HL-60/S4 treated with phorbol 12-myristate 13-acetate at 8.2 ng/mL for 4 days and 3 days (cell line): ENCODE results near the gene PLEKHA8.
"Not testable (repeated sequence)": the region's sequence is repeated elsewhere in the genome, so short reads cannot be mapped to it uniquely, and the experiment has no call there.

Experiments used
- in situ Hi-C: fragments of 300-500 bp; cut with MboI; formaldehyde crosslinking; loops from 2 replicates; pipeline ENCODE4 v1.15.0; 2022; ENCODE audit warnings: low sequenced_read_pairs

Gene PLEKHA8

DNA sequence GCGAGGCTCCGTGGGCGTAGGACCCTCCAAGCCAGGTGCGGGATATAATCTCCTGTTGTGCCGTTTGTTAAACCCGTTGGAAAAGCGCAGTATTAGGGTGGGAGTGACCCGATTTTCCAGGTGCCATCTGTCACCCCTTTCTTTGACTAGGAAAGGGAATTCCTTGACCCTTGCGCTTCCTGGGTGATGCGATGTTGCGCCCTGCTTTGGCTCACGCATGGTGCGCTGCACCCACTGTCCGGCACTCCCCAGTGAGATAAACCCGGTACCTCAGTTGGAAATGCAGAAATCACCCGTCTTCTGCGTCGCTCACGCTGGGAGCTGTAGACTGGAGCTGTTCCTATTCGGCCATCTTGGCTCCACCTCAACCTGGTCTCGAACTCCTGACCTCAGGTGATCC lies 70.4 kb downstream of the PLEKHA8 start:
- in situ Hi-C loops, result not testable (repeated sequence)

GRCh38 chr7:30102281-30102680 lies 74.1 kb downstream of the PLEKHA8 start:
- in situ Hi-C loops, result no loop called here

DNA sequence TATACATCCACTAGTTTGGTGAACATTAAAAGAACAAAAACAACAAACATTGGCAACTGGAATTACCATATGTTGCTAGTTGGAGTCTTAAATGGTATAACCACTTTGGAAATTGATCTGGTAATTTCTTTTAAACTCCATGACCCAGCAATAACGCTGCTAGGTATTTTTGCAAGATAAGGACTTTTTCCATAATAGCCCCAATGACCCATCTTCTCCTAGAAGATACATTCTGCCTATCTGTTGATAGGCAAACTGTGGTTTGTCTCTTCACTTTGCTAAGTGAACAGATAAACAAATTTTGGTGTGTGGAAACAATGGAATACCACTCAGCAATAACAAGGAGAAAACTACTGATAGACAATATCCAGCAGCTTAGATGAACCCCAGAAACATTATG lies 75.9 kb downstream of the PLEKHA8 start:
- in situ Hi-C loops, result no loop called here

- in situ Hi-C loops, result no loop called here
These were observed 84.0 kb downstream of the PLEKHA8 start for GRCh38 chr7:30112103-30112713.

DNA sequence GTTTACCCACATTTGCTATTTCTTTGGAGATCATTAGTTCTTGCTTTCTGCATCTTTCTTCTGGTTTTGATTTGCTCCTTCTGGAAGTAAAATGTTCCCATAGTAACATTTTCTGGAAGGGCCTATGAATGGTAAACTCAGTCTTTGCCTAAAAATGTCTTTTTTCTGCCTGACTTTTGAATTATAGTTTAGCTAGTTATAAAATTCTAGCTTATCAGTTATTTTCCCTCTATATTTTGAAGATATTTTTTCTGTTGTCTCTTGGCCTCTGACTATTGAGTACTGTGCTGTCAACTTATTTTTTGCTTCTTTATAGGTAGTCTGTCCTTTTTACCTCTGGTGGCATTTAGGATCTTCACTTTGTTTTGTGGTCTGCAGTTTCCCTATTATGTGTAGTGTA lies 84.9 kb downstream of the PLEKHA8 start:
- in situ Hi-C loops, result no loop called here

- in situ Hi-C loops, result no loop called here
These were observed 86.5 kb downstream of the PLEKHA8 start for GRCh38 chr7:30114536-30115238.

- in situ Hi-C loops, result no loop called here
These were observed 87.6 kb downstream of the PLEKHA8 start for GRCh38 chr7:30115709-30116297.

- in situ Hi-C loops, result no loop called here
These were observed 88.6 kb downstream of the PLEKHA8 start for GRCh38 chr7:30116771-30117170.

DNA sequence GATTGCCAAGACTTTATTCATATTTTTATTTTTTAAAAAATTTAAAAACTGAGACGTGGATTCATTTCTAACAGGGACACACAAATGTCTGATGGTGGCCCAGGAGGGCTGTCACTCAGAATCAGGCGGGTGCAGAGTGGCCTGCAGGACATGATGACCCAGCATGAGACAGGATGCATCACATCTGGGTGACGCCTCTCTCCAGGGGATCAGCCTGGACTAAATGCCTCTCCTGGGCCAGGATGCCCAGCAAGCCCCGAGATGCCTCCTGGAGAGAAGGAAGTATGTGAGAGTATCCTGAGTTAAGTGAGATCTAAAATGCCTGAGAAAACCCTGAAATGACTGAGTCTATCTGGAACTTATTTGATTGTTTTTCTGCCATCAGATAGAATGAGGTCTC lies 89.7 kb downstream of the PLEKHA8 start:
- in situ Hi-C loops, result no loop called here

- in situ Hi-C loops, result no loop called here
These were observed 91.8 kb downstream of the PLEKHA8 start for GRCh38 chr7:30119890-30120577.

GRCh38 chr7:30133736-30134610 lies 105.8 kb downstream of the PLEKHA8 start:
- in situ Hi-C loops, result no loop called here

DNA sequence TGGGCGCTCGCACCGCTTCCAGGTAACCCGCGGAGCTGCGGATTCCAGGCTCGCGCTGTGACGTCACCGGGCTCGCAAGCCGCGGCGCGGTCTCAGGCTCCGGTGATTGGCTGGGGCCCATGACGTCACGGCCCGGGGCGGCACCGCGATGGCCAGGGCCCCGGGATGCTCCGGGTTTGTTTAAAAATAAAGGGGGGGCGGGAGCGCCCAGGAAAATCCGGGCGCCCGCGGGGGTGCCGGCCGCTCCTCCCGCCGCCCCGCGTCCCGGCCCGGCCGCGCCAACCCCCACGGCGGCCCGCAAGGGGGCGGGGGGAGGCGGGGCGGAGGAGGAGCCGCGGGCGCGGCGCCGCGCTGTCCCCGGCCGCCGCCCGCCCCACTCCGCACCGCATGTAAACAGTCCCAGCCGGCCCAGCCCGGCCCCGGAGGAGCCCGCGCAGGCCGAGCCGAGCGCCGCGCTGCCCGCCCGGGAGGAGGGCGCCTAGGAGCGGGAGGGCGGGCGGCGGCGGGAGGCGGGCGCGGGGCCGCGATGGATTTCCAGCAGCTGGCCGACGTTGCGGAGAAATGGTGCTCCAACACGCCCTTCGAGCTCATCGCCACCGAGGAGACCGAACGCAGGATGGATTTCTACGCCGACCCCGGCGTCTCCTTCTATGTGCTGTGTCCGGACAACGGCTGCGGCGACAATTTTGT lies 106.5 kb downstream of the PLEKHA8 start, which contains the start of gene MTURN:
MTURN (plus strand) TSS at position 376 of the 690 bp plus-strand sequence; CDS start at position 527, 151 bp downstream.
- in situ Hi-C loops, result no loop called here

- in situ Hi-C loops, result no loop called here
These were observed 107.3 kb downstream of the PLEKHA8 start for GRCh38 chr7:30135301-30136116.

DNA sequence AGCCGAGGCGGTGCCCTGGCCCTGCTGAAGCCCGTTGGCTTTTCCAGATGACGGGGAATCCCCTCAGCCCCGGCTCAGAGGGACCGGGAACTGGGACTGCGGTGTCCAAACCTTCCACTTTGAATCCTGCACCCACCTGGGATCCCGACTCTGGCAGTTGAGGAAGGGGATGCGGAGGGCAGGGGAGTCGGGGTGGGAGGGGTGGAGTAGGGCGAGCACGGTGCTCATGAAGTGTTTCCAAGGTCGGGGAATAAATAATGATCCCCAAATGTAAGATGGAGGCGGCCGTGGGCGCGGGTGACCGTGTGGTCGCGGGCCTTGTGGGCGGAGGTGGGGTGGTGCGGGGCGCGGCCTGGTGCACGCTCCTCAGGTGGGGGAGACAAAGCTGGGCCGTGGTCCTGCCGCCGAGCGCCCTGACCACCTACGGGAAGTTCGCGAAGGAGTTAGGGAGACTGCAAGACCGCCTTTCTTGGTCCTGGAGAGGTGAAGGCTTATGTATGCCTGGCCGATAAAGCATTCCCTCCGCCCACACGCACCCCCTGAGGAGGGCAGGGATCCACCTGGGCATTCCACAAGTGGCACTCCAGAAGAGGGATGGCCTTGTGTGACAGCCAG lies 108.0 kb downstream of the PLEKHA8 start:
- in situ Hi-C loops, result no loop called here

DNA sequence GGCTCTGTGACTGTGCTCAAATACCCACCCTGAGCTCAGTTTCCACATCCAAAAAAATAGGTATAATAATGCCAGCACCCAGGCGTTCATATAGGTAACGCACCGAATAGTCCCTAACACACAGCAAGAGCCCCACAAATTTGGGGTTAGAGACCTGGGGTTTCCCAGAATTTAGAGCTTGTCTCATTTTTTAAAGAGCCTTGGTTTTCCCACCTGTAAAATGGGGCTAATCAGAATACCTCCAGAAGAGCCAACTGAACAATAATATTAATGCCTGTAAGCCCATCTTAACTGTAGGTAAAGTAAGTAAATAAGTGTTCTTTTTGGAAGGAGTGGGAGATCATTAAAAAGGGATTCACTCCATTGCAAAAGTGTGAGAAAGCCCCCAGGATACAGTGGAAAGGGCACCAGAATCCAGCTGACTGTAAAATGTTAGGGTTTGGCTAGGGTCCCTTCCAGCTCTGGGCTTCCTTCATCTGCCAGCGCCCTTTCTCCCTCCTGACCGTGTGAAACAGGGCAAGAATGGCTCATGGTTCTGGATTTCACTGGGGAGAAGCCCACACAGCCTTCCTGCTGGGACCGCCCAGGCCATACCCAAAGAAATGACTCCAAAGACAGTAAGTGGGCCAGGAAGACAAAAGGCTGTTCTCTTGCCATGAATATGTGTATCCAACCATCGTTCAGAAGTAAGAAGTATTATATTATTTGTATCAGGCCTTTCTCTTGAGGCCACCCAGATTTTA lies 108.7 kb downstream of the PLEKHA8 start:
- in situ Hi-C loops, result no loop called here

DNA sequence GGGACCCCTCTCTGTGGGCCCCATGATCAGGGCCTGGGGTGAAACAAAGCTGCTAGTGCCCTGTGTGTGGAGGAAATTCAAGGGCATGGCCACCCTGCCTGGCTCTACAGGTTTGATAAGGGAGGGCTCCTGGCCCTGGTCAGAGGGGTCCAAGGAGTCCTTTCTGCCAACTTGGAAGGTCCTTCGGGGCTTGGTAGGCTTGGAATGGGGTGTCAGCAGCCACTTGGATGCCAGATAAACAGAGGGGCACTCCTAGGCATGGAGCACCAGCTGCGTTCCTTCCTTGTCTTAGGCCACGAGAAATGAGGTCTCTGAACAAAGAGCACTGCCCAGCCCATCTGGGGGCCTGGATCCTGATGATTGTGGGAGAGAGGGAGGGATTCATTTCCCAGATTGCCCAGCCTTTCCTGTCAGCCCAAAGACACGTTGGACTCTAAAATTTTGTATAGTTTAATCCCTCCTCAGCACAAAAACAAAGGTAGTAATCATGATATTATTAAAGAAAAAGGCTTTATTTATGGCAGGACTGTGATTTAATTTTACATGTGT lies 111.7 kb downstream of the PLEKHA8 start:
- in situ Hi-C loops, result no loop called here

- in situ Hi-C loops, result no loop called here
These were observed 112.2 kb downstream of the PLEKHA8 start for GRCh38 chr7:30140456-30140855.

- in situ Hi-C loops, result no loop called here
These were observed 114.5 kb downstream of the PLEKHA8 start for GRCh38 chr7:30142710-30143109.
